22Rv1 (cell line): Measurements from ENCODE around the gene KANSL1.

ENCODE experiments used
- ZFX ChIP-seq: fragments of 450-650 bp; IDR thresholded peaks from 2 replicates; pipeline ENCODE4 v1.6.1; 2017; ENCODE audit warnings: antibody characterized with exemption, borderline replicate concordance
- TF ChIP-seq, protein P1 (sequence below): fragments of 450-650 bp; IDR thresholded peaks from 2 replicates; pipeline ENCODE4 v1.5.1; 2017; ENCODE audit warnings: mild to moderate bottlenecking

DNA sequence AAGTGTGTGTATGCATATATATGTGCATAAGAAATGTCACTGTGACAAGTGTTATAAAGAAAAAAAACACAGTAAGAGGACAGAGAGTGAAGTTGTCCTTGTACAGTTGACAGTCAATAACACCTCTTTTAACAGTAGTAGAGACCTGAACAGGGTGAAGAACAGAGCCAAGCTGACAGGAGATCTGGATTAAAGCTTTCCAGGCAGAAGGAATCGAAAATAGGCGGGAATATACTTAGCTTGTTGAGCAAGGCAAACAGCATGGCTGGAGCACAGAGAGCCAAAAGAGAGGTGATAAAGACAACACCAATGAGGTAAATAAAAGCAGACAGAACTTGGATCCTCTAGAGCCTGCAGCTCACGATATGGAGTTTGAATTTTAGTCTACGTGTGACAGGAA is 64.8 kb downstream of the KANSL1 start:
- TF ChIP-seq, protein P1, sequence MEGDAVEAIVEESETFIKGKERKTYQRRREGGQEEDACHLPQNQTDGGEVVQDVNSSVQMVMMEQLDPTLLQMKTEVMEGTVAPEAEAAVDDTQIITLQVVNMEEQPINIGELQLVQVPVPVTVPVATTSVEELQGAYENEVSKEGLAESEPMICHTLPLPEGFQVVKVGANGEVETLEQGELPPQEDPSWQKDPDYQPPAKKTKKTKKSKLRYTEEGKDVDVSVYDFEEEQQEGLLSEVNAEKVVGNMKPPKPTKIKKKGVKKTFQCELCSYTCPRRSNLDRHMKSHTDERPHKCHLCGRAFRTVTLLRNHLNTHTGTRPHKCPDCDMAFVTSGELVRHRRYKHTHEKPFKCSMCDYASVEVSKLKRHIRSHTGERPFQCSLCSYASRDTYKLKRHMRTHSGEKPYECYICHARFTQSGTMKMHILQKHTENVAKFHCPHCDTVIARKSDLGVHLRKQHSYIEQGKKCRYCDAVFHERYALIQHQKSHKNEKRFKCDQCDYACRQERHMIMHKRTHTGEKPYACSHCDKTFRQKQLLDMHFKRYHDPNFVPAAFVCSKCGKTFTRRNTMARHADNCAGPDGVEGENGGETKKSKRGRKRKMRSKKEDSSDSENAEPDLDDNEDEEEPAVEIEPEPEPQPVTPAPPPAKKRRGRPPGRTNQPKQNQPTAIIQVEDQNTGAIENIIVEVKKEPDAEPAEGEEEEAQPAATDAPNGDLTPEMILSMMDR: no peak
- no peak for TF ChIP-seq ZFX
